Fibroblast of mammary gland (primary cell): ENCODE measurements around the gene KLHL6.

Experiments
- DNase-seq: peaks from one replicate; pipeline ENCODE4 v3.0.0-alpha.2; 2010; ENCODE audit warnings: low read depth
- H3K4me3 ChIP-seq: 2 replicates; pipeline ENCODE4 v1.5.1; 2011; ENCODE audit warnings: low read depth, mild to moderate bottlenecking, low read length, moderate library complexity; ENCODE audit not compliant: control insufficient read depth
- CTCF ChIP-seq: conservative IDR thresholded peaks from 2 replicates; pipeline ENCODE4 v1.5.1; 2011; ENCODE audit warnings: low read depth, low read length, inconsistent platforms; ENCODE audit not compliant: control insufficient read depth, insufficient read depth

The KLHL6 gene

GRCh38 chr3:183507551-183507950, 48.0 kb downstream of the KLHL6 start:
- no peak overlapping the region for H3K4me3 ChIP-seq
- no peak for TF ChIP-seq CTCF
- DNase-seq = no peak

- DNase-seq = no peak
- no peak overlapping the region for H3K4me3 ChIP-seq
- TF ChIP-seq CTCF = no peak
Measured at GRCh38 chr3:183506674-183507320, 48.7 kb downstream of the KLHL6 start.

GRCh38 chr3:183504597-183504996, 50.9 kb downstream of the KLHL6 start:
- no peak overlapping the region for H3K4me3 ChIP-seq
- no peak for TF ChIP-seq CTCF
- DNase-seq = no peak

- no peak overlapping the region for H3K4me3 ChIP-seq
- DNase-seq = no peak
- no peak for TF ChIP-seq CTCF
Measured at GRCh38 chr3:183503746-183504145, 51.8 kb downstream of the KLHL6 start.

- peak; percentile 2 for TF ChIP-seq CTCF
- DNase-seq = no peak
- no peak overlapping the region for H3K4me3 ChIP-seq
Measured at GRCh38 chr3:183502237-183503181, 53.0 kb downstream of the KLHL6 start.

GRCh38 chr3:183500981-183501704, 54.4 kb downstream of the KLHL6 start:
- TF ChIP-seq CTCF = no peak
- DNase-seq = no peak
- H3K4me3 ChIP-seq = no peak overlapping the region
